H9 (cell line): ENCODE data around the gene CNOT11. TPM values are rescaled to one million over a fixed set of nuclear protein-coding genes. Genes with fewer than 3 reads are reported as not detected.

Experiments
- DNase-seq: peaks from one replicate; pipeline ENCODE4 v3.0.0-alpha.2; 2017
- H2AFZ ChIP-seq: one replicate; pipeline ENCODE4 v1.6.1; 2013; ENCODE audit warnings: mild to moderate bottlenecking, low read length, control low read depth, moderate library complexity
- H2AK5ac ChIP-seq: 2 replicates; pipeline ENCODE4 v1.6.1; 2013; ENCODE audit warnings: low read length, control low read depth, mixed read lengths; ENCODE audit not compliant: insufficient read length
- H2BK120ac ChIP-seq: one replicate; pipeline ENCODE4 v1.6.1; 2013; ENCODE audit warnings: low read depth, mild to moderate bottlenecking, low read length, control low read depth, inconsistent platforms; ENCODE audit not compliant: poor library complexity, severe bottlenecking
- H2BK12ac ChIP-seq: 2 replicates; pipeline ENCODE4 v1.6.1; 2013; ENCODE audit warnings: low read length, control low read depth, mixed read lengths, low read depth; ENCODE audit not compliant: insufficient read length
- H2BK15ac ChIP-seq: 2 replicates; pipeline ENCODE4 v1.6.1; 2013; ENCODE audit warnings: low read depth, low read length, control low read depth
- H2BK20ac ChIP-seq: one replicate; pipeline ENCODE4 v1.6.1; 2013; ENCODE audit warnings: low read depth, mild to moderate bottlenecking, low read length, control low read depth, inconsistent platforms; ENCODE audit not compliant: poor library complexity, severe bottlenecking
- H2BK5ac ChIP-seq: 2 replicates; pipeline ENCODE4 v1.6.1; 2013; ENCODE audit warnings: low read length, control low read depth, mixed read lengths; ENCODE audit not compliant: insufficient read length
- H3K14ac ChIP-seq: 2 replicates; pipeline ENCODE4 v1.6.1; 2013; ENCODE audit warnings: low read length, control low read depth; ENCODE audit not compliant: insufficient read depth
- H3K18ac ChIP-seq: 2 replicates; pipeline ENCODE4 v1.6.1; 2013; ENCODE audit warnings: low read depth, mild to moderate bottlenecking, mixed read lengths, low read length, control low read depth; ENCODE audit not compliant: insufficient read length
- H3K23ac ChIP-seq: 2 replicates; pipeline ENCODE4 v1.6.1; 2013; ENCODE audit warnings: low read length, control low read depth, mixed read lengths, low read depth; ENCODE audit not compliant: insufficient read length
- H3K23me2 ChIP-seq: 2 replicates; pipeline ENCODE4 v1.6.1; 2013; ENCODE audit warnings: low read depth, mild to moderate bottlenecking, mixed read lengths, low read length, control low read depth; ENCODE audit not compliant: insufficient read length, poor library complexity, severe bottlenecking
- H3K27ac ChIP-seq: 2 replicates; pipeline ENCODE4 v1.5.1; 2013; ENCODE audit warnings: low read length, control low read depth, mixed read lengths, low read depth; ENCODE audit not compliant: insufficient read length
- H3K27me3 ChIP-seq: 2 replicates; pipeline ENCODE4 v1.6.1; 2013; ENCODE audit warnings: low read length, control low read depth, inconsistent platforms; ENCODE audit not compliant: insufficient read depth
- H3K4ac ChIP-seq: 2 replicates; pipeline ENCODE4 v1.6.1; 2013; ENCODE audit warnings: low read depth, mild to moderate bottlenecking, control low read depth, inconsistent platforms, low read length, moderate library complexity
- H3K4me1 ChIP-seq: 2 replicates; pipeline ENCODE4 v1.6.1; 2013; ENCODE audit warnings: low read length, control low read depth, inconsistent platforms; ENCODE audit not compliant: insufficient read depth
- H3K4me2 ChIP-seq: 2 replicates; pipeline ENCODE4 v1.6.1; 2013; ENCODE audit warnings: low read length, control low read depth, mixed read lengths; ENCODE audit not compliant: insufficient read length, insufficient read depth
- H3K56ac ChIP-seq: 2 replicates; pipeline ENCODE4 v1.6.1; 2013; ENCODE audit warnings: low read depth, mild to moderate bottlenecking, mixed read lengths, low read length, control low read depth; ENCODE audit not compliant: insufficient read length
- H3K79me1 ChIP-seq: 2 replicates; pipeline ENCODE4 v1.6.1; 2013; ENCODE audit warnings: low read depth, mild to moderate bottlenecking, moderate library complexity, low read length, control low read depth, inconsistent platforms; ENCODE audit not compliant: insufficient read depth, poor library complexity, severe bottlenecking
- H3K79me2 ChIP-seq: 2 replicates; pipeline ENCODE4 v1.6.1; 2013; ENCODE audit warnings: low read length, control low read depth, inconsistent platforms; ENCODE audit not compliant: insufficient read depth
- H3K9ac ChIP-seq: 2 replicates; pipeline ENCODE4 v1.6.1; 2013; ENCODE audit warnings: low read length, control low read depth, mixed read lengths; ENCODE audit not compliant: insufficient read length; ENCODE audit errors: extremely low read depth
- H3K9me3 ChIP-seq: one replicate; pipeline ENCODE4 v1.6.1; 2013; ENCODE audit warnings: low read depth, low read length, inconsistent platforms; ENCODE audit not compliant: control insufficient read depth
- H3T11ph ChIP-seq: one replicate; pipeline ENCODE4 v1.6.1; 2013; ENCODE audit warnings: mild to moderate bottlenecking, low read length, control low read depth, inconsistent platforms
- H4K20me1 ChIP-seq: one replicate; pipeline ENCODE4 v1.6.1; 2013; ENCODE audit not compliant: control insufficient read depth, insufficient read length, insufficient read depth
- H4K5ac ChIP-seq: 2 replicates; pipeline ENCODE4 v1.6.1; 2013; ENCODE audit warnings: low read depth, mild to moderate bottlenecking, mixed read lengths, low read length, control low read depth; ENCODE audit not compliant: insufficient read length
- H4K8ac ChIP-seq: replicated peaks from 2 replicates; pipeline ENCODE4 v1.6.1; 2013; ENCODE audit warnings: low read length, control low read depth, mixed read lengths, low read depth; ENCODE audit not compliant: insufficient read length
- H4K91ac ChIP-seq: 2 replicates; pipeline ENCODE4 v1.6.1; 2013; ENCODE audit warnings: low read depth, mild to moderate bottlenecking, moderate library complexity, mixed read lengths, low read length, control low read depth; ENCODE audit not compliant: insufficient read length
- H3K27ac Mint-ChIP-seq, 3 experiments: 2 replicates in 2 of 3; 3 replicates in 1 of 3; pipeline ENCODE4 v1.8.0; 2020 to 2021; ENCODE audit warnings: mixed read lengths in 3 of 3, mild to moderate bottlenecking in 1 of 3, moderate library complexity in 1 of 3
- H3K27me3 Mint-ChIP-seq: 2 replicates; pipeline ENCODE4 v1.8.0; 2021; ENCODE audit warnings: low read depth, mild to moderate bottlenecking, moderate library complexity, mixed read lengths
- H3K36me3 Mint-ChIP-seq, 3 experiments: 2 replicates in 2 of 3; 3 replicates in 1 of 3; pipeline ENCODE4 v1.8.0; 2020 to 2021; ENCODE audit warnings: low read depth in 3 of 3, mixed read lengths in 3 of 3; ENCODE audit not compliant: insufficient read depth in 1 of 3
- H3K4me1 Mint-ChIP-seq, 2 experiments: 2 replicates each; pipeline ENCODE4 v1.8.0; 2020; ENCODE audit warnings: mixed read lengths in 2 of 2
- H3K4me3 Mint-ChIP-seq, 2 experiments: 2 replicates in 1 of 2; 3 replicates in 1 of 2; pipeline ENCODE4 v1.8.0; 2020 to 2021; ENCODE audit warnings: mild to moderate bottlenecking in 2 of 2, mixed read lengths in 2 of 2, moderate library complexity in 1 of 2
- H3K9me3 Mint-ChIP-seq, 2 experiments: 2 replicates in 1 of 2; 3 replicates in 1 of 2; pipeline ENCODE4 v1.8.0; 2020; ENCODE audit warnings: mild to moderate bottlenecking in 2 of 2, mixed read lengths in 2 of 2, moderate library complexity in 1 of 2
- WGBS: extraction: QIAGEN DNeasy Blood & Tissue Kit; methylation state at CpG from one replicate; pipeline ENCODE4 v1.1.7; 2013; ENCODE audit warnings: missing lambda C conversion rate, low lambda C conversion rate, mixed read lengths; ENCODE audit not compliant: insufficient read length; ENCODE audit errors: extremely low coverage; 5-methylcytosine and 5-hydroxymethylcytosine counted together
- total RNA-seq: library from RNA; stranded (reverse); gene quantifications from 2 replicates; pipeline ENCODE4 v1.2.1, GENCODE V29; 2021
- TF ChIP-seq, protein P1 (sequence below): fragments of 200-600 bp; sonication (generic); conservative IDR thresholded peaks from 3 replicates; pipeline ENCODE4 v1.8.0; 2021; ENCODE audit warnings: antibody characterized with exemption, mild to moderate bottlenecking

The CNOT11 gene
- total RNA-seq, 1 experiment from 2014 or later: 46.8 TPM

DNA sequence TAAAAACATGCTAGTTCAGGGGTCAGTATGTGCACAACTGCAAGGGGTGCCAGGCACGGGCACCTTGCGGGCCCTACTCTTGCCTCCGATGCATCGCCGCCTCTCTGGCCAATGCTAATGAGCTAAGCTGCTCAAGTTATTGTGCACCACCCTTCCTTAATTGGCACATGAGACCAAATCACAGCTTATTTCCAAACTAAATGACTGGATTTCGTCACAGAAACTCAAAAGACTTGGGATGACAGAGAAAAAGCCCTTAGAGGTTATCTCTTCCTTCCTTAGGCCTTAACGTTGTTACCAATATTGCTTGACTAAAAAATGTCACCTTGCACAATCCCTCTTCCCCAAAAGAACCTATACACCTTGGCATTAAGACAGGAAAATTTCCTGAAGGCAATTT is 48.1 kb downstream of the CNOT11 start:
- no peak overlapping the region for H3K4me2 ChIP-seq

More for the DNA sequence above, 48.1 kb downstream of the CNOT11 start:
- Mint-ChIP-seq H3K4me1 (peaks cover 12 to 22% of the 10 kb centered on the region in 2 experiments), H3K27me3 (no peaks in the 10 kb centered on the region), H3K9me3 (no peaks in the 10 kb centered on the region), H3K36me3 (peaks cover 3 to 11% (median 7%) of the 10 kb centered on the region in 3 experiments; a peak in 6 of 7 replicates), H3K27ac (no peak overlapping the region), H3K4me3 (no peak overlapping the region)
- H3K4ac ChIP-seq: no peak overlapping the region
- H4K5ac ChIP-seq: no peak overlapping the region
- H3K4me1 ChIP-seq: no peaks in the 10 kb centered on the region
- DNase-seq: no peak
- TF ChIP-seq, protein P1, sequence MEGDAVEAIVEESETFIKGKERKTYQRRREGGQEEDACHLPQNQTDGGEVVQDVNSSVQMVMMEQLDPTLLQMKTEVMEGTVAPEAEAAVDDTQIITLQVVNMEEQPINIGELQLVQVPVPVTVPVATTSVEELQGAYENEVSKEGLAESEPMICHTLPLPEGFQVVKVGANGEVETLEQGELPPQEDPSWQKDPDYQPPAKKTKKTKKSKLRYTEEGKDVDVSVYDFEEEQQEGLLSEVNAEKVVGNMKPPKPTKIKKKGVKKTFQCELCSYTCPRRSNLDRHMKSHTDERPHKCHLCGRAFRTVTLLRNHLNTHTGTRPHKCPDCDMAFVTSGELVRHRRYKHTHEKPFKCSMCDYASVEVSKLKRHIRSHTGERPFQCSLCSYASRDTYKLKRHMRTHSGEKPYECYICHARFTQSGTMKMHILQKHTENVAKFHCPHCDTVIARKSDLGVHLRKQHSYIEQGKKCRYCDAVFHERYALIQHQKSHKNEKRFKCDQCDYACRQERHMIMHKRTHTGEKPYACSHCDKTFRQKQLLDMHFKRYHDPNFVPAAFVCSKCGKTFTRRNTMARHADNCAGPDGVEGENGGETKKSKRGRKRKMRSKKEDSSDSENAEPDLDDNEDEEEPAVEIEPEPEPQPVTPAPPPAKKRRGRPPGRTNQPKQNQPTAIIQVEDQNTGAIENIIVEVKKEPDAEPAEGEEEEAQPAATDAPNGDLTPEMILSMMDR: no peak
- no peak overlapping the region for H2BK12ac ChIP-seq
- no peak overlapping the region for H4K91ac ChIP-seq
- no CpG with 5 or more reads among the region's 7 CpGs for WGBS
- no peak overlapping the region for H4K8ac ChIP-seq
- no peak overlapping the region for H3K9ac ChIP-seq
- peaks cover 2% of the 10 kb centered on the region for H3K79me1 ChIP-seq
- H3K79me2 ChIP-seq: peaks cover 11% of the 10 kb centered on the region; the same call in 1 of the 2 replicates
- no peak overlapping the region for H3K23ac ChIP-seq
- H2AK5ac ChIP-seq: no peak overlapping the region
- no peak overlapping the region for H2BK5ac ChIP-seq
- H4K20me1 ChIP-seq: no peaks in the 10 kb centered on the region
- H2AFZ ChIP-seq: no peak overlapping the region
- H3K14ac ChIP-seq: no peak overlapping the region
- H3K27ac ChIP-seq: no peak overlapping the region
- no peaks in the 10 kb centered on the region for H3K9me3 ChIP-seq
- H2BK120ac ChIP-seq: no peak overlapping the region
- H3K56ac ChIP-seq: no peak overlapping the region
- no peak overlapping the region for H2BK15ac ChIP-seq
- no peak overlapping the region for H2BK20ac ChIP-seq
- H3K23me2 ChIP-seq: no peaks in the 10 kb centered on the region
- H3K18ac ChIP-seq: no peak overlapping the region
- no peak overlapping the region for H3T11ph ChIP-seq
- H3K27me3 ChIP-seq: no peaks in the 10 kb centered on the region; the same call in 1 of the 2 replicates
